GM23338 (cell line): ENCODE measurements around the gene LRTM2. TPM values are rescaled to one million over a fixed set of nuclear protein-coding genes. Genes with fewer than 3 reads are reported as not detected.

ENCODE experiments used
- ATAC-seq: fragments of 200-7000 bp; cut with Tn5 transposase; 3 replicates; pipeline ENCODE4 v1.9.1; 2020
- DNase-seq: peaks from one replicate; pipeline ENCODE4 v3.0.0-alpha.2; 2015; ENCODE audit warnings: low spot score
- H2AFZ ChIP-seq: fragments of 200-600 bp; sonication (generic); 2 replicates; pipeline ENCODE4 v1.8.0; 2016; ENCODE audit warnings: antibody characterized with exemption, mild to moderate bottlenecking, moderate library complexity
- H3F3A ChIP-seq: fragments of 200-600 bp; sonication (generic); replicated peaks from 2 replicates; pipeline ENCODE4 v1.8.0; 2017; ENCODE audit warnings: antibody characterized with exemption, mixed run types, low read depth
- H3K27ac ChIP-seq: fragments of 200-600 bp; sonication (generic); 2 replicates; pipeline ENCODE4 v1.6.1; 2016; ENCODE audit warnings: low read depth
- H3K27me3 ChIP-seq: fragments of 200-600 bp; sonication (generic); 2 replicates; pipeline ENCODE4 v1.8.0; 2016; ENCODE audit warnings: mild to moderate bottlenecking, mixed run types, moderate library complexity; ENCODE audit not compliant: insufficient read depth
- H3K36me3 ChIP-seq: fragments of 200-600 bp; sonication (generic); 2 replicates; pipeline ENCODE4 v1.8.0; 2016; ENCODE audit warnings: mild to moderate bottlenecking; ENCODE audit not compliant: insufficient read depth
- H3K4me1 ChIP-seq: fragments of 200-600 bp; sonication (generic); 2 replicates; pipeline ENCODE4 v1.8.0; 2016; ENCODE audit warnings: mild to moderate bottlenecking, moderate library complexity; ENCODE audit not compliant: insufficient read depth
- H3K4me2 ChIP-seq: fragments of 200-600 bp; sonication (generic); 2 replicates; pipeline ENCODE4 v1.7.1; 2017; ENCODE audit warnings: mixed run types
- H3K4me3 ChIP-seq: fragments of 200-600 bp; sonication (generic); 2 replicates; pipeline ENCODE4 v1.6.1; 2016; ENCODE audit warnings: mixed run types
- H3K79me2 ChIP-seq: fragments of 200-600 bp; sonication (generic); replicated peaks from 2 replicates; pipeline ENCODE4 v1.8.0; 2017; ENCODE audit warnings: mild to moderate bottlenecking; ENCODE audit not compliant: insufficient read depth
- H3K9me2 ChIP-seq: fragments of 200-600 bp; sonication (generic); 2 replicates; pipeline ENCODE4 v1.8.0; 2017; ENCODE audit not compliant: insufficient read depth
- H4K20me1 ChIP-seq: fragments of 200-600 bp; sonication (generic); replicated peaks from 2 replicates; pipeline ENCODE4 v1.8.0; 2017; ENCODE audit warnings: mild to moderate bottlenecking; ENCODE audit not compliant: insufficient read depth
- H3K27ac Mint-ChIP-seq: 2 replicates; pipeline ENCODE4 v1.8.0; 2020; ENCODE audit warnings: inconsistent platforms, mild to moderate bottlenecking, moderate library complexity, mixed read lengths
- H3K27me3 Mint-ChIP-seq: 3 replicates; pipeline ENCODE4 v1.8.0; 2022; ENCODE audit warnings: low read depth, mild to moderate bottlenecking, moderate library complexity, mixed read lengths, inconsistent platforms; ENCODE audit not compliant: insufficient read depth, poor library complexity
- H3K36me3 Mint-ChIP-seq: 3 replicates; pipeline ENCODE4 v1.8.0; 2021; ENCODE audit warnings: low read depth, mild to moderate bottlenecking, inconsistent platforms, moderate library complexity, mixed read lengths
- H3K4me1 Mint-ChIP-seq: 3 replicates; pipeline ENCODE4 v1.8.0; 2020; ENCODE audit warnings: mild to moderate bottlenecking, inconsistent platforms, mixed read lengths
- H3K4me3 Mint-ChIP-seq: 3 replicates; pipeline ENCODE4 v1.8.0; 2021; ENCODE audit warnings: moderate library complexity, mild to moderate bottlenecking, inconsistent platforms, mixed read lengths
- H3K9me3 Mint-ChIP-seq: 3 replicates; pipeline ENCODE4 v1.8.0; 2020; ENCODE audit warnings: moderate library complexity, mild to moderate bottlenecking, inconsistent platforms, mixed read lengths
- NANOG ChIP-seq: IDR thresholded peaks from 2 replicates; pipeline ENCODE4 v1.6.1; 2016; ENCODE audit warnings: antibody characterized with exemption, borderline replicate concordance
- POLR2AphosphoS5 ChIP-seq: IDR thresholded peaks from 2 replicates; pipeline ENCODE4 v1.6.1; 2016; ENCODE audit warnings: antibody characterized with exemption, low read depth
- polyA plus RNA-seq: library from polyadenylated mRNA; unstranded; fragments of >200 nt; fragmentation: Nextera tagmentation; extraction: Ambion mirVana; gene quantifications from 2 replicates; pipeline ENCODE4 v1.2.1, GENCODE V29; 2016
- total RNA-seq: library from RNA; depleted of rRNA; stranded (reverse); fragments of >200 nt; shearing (Covaris generic); gene quantifications from 2 replicates; pipeline ENCODE4 v1.2.3, GENCODE V29; 2014
- TF ChIP-seq, protein P1 (sequence below): fragments of 250-450 bp; sonication (Bioruptor Pico); IDR thresholded peaks from 2 replicates; pipeline ENCODE4 v1.5.0; 2020; ENCODE audit warnings: mild to moderate bottlenecking, moderate library complexity
- TF ChIP-seq, protein P2 (sequence below), 2 experiments: fragments of 200-600 bp in 1 of 2; sonication (generic) in 1 of 2; conservative IDR thresholded peaks; 2 replicates each; pipeline versions ENCODE4 v1.5.1 to v1.6.1; 2016 to 2017; ENCODE audit warnings: antibody characterized with exemption in 2 of 2, low read depth in 2 of 2, mild to moderate bottlenecking in 2 of 2, moderate library complexity in 1 of 2
- TF ChIP-seq, protein P3 (sequence below): IDR thresholded peaks from 2 replicates; pipeline ENCODE4 v1.6.1; 2016; ENCODE audit warnings: antibody characterized with exemption

LRTM2 gene
- total and polyA plus RNA-seq, 2 experiments from 2014 or later = 0.08 TPM; not detected in 1

DNA sequence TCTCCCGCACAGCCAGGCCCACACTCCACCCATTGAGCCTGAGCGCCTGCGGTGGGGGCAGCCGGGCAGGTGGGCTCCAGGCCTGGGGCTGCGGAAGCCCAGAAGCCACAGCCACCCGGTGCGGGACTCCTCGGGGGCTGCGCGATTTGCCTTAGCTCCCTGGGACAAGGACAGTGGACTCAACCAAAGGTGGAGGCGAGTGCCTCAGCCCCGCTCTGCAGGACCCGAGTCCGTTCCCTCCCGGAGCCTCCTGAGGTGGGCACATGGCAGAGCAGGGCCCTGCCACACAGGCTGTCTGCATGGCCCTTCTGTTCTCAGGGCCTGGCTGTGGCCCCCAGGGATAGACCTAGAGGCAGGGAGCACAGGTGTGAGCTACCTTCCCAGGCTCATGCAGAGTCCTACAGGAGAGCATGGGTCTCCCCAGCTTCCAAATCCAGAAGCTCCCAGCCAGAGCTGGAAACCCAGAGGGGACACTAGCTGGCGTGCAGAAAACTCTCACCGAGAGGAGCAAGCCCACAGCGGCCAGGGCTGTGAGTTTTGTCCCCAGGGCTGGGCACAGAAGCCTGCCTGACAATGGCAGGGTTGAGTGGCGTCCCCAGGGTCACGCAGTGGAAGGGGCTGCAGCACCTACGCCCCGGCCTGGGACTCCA lies 22.2 kb upstream of the LRTM2 start (continued):
- TF ChIP-seq, protein P1, sequence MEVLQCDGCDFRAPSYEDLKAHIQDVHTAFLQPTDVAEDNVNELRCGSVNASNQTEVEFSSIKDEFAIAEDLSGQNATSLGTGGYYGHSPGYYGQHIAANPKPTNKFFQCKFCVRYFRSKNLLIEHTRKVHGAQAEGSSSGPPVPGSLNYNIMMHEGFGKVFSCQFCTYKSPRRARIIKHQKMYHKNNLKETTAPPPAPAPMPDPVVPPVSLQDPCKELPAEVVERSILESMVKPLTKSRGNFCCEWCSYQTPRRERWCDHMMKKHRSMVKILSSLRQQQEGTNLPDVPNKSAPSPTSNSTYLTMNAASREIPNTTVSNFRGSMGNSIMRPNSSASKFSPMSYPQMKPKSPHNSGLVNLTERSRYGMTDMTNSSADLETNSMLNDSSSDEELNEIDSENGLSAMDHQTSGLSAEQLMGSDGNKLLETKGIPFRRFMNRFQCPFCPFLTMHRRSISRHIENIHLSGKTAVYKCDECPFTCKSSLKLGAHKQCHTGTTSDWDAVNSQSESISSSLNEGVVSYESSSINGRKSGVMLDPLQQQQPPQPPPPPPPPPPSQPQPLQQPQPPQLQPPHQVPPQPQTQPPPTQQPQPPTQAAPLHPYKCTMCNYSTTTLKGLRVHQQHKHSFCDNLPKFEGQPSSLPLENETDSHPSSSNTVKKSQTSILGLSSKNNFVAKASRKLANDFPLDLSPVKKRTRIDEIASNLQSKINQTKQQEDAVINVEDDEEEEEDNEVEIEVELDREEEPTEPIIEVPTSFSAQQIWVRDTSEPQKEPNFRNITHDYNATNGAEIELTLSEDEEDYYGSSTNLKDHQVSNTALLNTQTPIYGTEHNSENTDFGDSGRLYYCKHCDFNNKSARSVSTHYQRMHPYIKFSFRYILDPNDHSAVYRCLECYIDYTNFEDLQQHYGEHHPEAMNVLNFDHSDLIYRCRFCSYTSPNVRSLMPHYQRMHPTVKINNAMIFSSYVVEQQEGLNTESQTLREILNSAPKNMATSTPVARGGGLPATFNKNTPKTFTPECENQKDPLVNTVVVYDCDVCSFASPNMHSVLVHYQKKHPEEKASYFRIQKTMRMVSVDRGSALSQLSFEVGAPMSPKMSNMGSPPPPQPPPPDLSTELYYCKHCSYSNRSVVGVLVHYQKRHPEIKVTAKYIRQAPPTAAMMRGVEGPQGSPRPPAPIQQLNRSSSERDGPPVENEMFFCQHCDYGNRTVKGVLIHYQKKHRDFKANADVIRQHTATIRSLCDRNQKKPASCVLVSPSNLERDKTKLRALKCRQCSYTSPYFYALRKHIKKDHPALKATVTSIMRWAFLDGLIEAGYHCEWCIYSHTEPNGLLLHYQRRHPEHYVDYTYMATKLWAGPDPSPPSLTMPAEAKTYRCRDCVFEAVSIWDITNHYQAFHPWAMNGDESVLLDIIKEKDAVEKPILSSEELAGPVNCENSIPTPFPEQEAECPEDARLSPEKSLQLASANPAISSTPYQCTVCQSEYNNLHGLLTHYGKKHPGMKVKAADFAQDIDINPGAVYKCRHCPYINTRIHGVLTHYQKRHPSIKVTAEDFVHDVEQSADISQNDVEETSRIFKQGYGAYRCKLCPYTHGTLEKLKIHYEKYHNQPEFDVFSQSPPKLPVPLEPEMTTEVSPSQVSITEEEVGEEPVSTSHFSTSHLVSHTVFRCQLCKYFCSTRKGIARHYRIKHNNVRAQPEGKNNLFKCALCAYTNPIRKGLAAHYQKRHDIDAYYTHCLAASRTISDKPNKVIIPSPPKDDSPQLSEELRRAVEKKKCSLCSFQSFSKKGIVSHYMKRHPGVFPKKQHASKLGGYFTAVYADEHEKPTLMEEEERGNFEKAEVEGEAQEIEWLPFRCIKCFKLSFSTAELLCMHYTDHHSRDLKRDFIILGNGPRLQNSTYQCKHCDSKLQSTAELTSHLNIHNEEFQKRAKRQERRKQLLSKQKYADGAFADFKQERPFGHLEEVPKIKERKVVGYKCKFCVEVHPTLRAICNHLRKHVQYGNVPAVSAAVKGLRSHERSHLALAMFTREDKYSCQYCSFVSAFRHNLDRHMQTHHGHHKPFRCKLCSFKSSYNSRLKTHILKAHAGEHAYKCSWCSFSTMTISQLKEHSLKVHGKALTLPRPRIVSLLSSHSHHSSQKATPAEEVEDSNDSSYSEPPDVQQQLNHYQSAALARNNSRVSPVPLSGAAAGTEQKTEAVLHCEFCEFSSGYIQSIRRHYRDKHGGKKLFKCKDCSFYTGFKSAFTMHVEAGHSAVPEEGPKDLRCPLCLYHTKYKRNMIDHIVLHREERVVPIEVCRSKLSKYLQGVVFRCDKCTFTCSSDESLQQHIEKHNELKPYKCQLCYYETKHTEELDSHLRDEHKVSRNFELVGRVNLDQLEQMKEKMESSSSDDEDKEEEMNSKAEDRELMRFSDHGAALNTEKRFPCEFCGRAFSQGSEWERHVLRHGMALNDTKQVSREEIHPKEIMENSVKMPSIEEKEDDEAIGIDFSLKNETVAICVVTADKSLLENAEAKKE (CRISPR knock-in tag) = no peak
- TF ChIP-seq NANOG = no peak
- TF ChIP-seq POLR2AphosphoS5 = no peak
- TF ChIP-seq, protein P2, sequence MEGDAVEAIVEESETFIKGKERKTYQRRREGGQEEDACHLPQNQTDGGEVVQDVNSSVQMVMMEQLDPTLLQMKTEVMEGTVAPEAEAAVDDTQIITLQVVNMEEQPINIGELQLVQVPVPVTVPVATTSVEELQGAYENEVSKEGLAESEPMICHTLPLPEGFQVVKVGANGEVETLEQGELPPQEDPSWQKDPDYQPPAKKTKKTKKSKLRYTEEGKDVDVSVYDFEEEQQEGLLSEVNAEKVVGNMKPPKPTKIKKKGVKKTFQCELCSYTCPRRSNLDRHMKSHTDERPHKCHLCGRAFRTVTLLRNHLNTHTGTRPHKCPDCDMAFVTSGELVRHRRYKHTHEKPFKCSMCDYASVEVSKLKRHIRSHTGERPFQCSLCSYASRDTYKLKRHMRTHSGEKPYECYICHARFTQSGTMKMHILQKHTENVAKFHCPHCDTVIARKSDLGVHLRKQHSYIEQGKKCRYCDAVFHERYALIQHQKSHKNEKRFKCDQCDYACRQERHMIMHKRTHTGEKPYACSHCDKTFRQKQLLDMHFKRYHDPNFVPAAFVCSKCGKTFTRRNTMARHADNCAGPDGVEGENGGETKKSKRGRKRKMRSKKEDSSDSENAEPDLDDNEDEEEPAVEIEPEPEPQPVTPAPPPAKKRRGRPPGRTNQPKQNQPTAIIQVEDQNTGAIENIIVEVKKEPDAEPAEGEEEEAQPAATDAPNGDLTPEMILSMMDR (conservative IDR thresholded peaks at IDR 0.05; ENCODE audit: low read depth in 2 of 2) = no peak

DNA sequence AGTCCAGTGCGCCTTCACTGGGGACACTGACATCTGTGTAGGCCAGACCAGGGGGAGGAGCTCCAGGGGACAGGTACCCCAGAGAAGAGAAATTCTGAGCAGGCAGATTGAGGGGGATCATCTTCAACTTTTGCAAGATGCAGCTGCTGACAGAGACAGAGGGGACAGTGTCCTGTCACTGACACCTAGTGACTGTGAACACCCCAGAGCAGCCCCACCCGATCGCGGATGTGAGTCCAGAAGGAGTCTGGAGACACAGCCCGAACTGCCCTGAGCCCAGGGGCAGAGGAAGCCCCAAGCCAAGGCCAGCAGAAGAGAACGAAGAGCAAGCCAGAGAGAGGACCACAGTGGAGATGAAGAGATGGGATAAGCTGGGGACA lies 21.7 kb upstream of the LRTM2 start:
- no peaks in the 10 kb centered on the region; the same call in 2 of the 3 replicates for H3K36me3 Mint-ChIP-seq
- Histone ChIP-seq H3K4me2 (no peak overlapping the region), H3F3A (no peaks in the 10 kb centered on the region), H3K79me2 (no peaks in the 10 kb centered on the region), H3K9me2 (no peaks in the 10 kb centered on the region), H3K27ac (no peak overlapping the region), H3K36me3 (no peaks in the 10 kb centered on the region), H3K4me1 (peaks cover 11% of the 10 kb centered on the region; the same call in 1 of the 2 replicates), H2AFZ (no peak overlapping the region), H4K20me1 (no peaks in the 10 kb centered on the region), H3K27me3 (peaks cover 5% of the 10 kb centered on the region), H3K4me3 (no peak overlapping the region)
- H3K4me1 Mint-ChIP-seq = peaks cover 17% of the 10 kb centered on the region
- no peak for ATAC-seq
- H3K27ac Mint-ChIP-seq = no peak overlapping the region
- peaks cover 17% of the 10 kb centered on the region for H3K27me3 Mint-ChIP-seq
- DNase-seq = no peak
- no peaks in the 10 kb centered on the region; the same call in 2 of the 3 replicates for H3K9me3 Mint-ChIP-seq
- no peak overlapping the region for H3K4me3 Mint-ChIP-seq
- TF ChIP-seq, protein P3, sequence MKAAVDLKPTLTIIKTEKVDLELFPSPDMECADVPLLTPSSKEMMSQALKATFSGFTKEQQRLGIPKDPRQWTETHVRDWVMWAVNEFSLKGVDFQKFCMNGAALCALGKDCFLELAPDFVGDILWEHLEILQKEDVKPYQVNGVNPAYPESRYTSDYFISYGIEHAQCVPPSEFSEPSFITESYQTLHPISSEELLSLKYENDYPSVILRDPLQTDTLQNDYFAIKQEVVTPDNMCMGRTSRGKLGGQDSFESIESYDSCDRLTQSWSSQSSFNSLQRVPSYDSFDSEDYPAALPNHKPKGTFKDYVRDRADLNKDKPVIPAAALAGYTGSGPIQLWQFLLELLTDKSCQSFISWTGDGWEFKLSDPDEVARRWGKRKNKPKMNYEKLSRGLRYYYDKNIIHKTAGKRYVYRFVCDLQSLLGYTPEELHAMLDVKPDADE = no peak
- TF ChIP-seq, protein P1 (CRISPR knock-in tag) = no peak
